Gastrocnemius medialis (tissue), 4 donors: ENCODE data around the gene IL22RA1. TPM values are rescaled to one million over a fixed set of nuclear protein-coding genes. Genes with fewer than 3 reads are reported as not detected.

ENCODE experiments used
- ATAC-seq, 2 donors: fragments of 150-250 bp; one replicate each; pipeline ENCODE4 v1.9.1; 2016
- DNase-seq, 2 donors: peaks; one replicate each; pipeline ENCODE4 v3.0.0-alpha.2; 2019
- H3K27ac ChIP-seq, 4 donors: fragments of 200-600 bp; sonication (generic); 1 replicate in 1 of 4; 2 replicates in 3 of 4; pipeline ENCODE4 v1.5.1; 2016 to 2018; ENCODE audit warnings: mild to moderate bottlenecking in 2 of 4, moderate library complexity in 1 of 4
- H3K27me3 ChIP-seq, 3 donors: fragments of 200-600 bp; sonication (generic) in 2 of 3; 1 replicate in 1 of 3; 2 replicates in 2 of 3; pipeline versions ENCODE4 v1.5.1 to v1.6.0; 2016 to 2019; ENCODE audit warnings: mild to moderate bottlenecking in 1 of 3, moderate library complexity in 1 of 3
- H3K36me3 ChIP-seq, 2 donors: fragments of 200-600 bp; sonication (generic) in 1 of 2; one replicate each; pipeline ENCODE4 v1.5.1; 2017 to 2018
- H3K4me1 ChIP-seq, 2 donors: fragments of 200-600 bp; sonication (generic) in 1 of 2; one replicate each; pipeline ENCODE4 v1.5.1; 2016 to 2017; ENCODE audit warnings: mild to moderate bottlenecking in 2 of 2
- H3K4me3 ChIP-seq, 4 donors: fragments of 200-600 bp; sonication (generic) in 3 of 4; 1 replicate in 1 of 4; 2 replicates in 3 of 4; pipeline ENCODE4 v1.5.1; 2016 to 2019; ENCODE audit warnings: mild to moderate bottlenecking in 2 of 4
- H3K9me3 ChIP-seq, 3 donors: fragments of 200-600 bp; sonication (generic) in 2 of 3; 1 replicate in 1 of 3; 2 replicates in 2 of 3; pipeline ENCODE4 v1.5.1; 2016 to 2019
- CTCF ChIP-seq, 5 experiments: fragments of 450-650 bp in 3 of 5; fragments of 200-600 bp in 2 of 5; sonication (generic) in 2 of 5; IDR thresholded peaks in 4 of 5; conservative IDR thresholded peaks in 1 of 5; 1 replicate in 4 of 5; 2 replicates in 1 of 5; pipeline ENCODE4 v1.5.1; 2016 to 2019; ENCODE audit warnings: antibody characterized with exemption in 5 of 5, mild to moderate bottlenecking in 3 of 5, moderate library complexity in 3 of 5
- POLR2A ChIP-seq, 2 donors: fragments of 450-650 bp; IDR thresholded peaks; one replicate each; pipeline ENCODE4 v1.6.1; 2017; ENCODE audit warnings: antibody characterized with exemption in 2 of 2, mild to moderate bottlenecking in 2 of 2, moderate library complexity in 2 of 2
- in situ Hi-C, 4 donors: fragments of 200-750 bp; cut with MboI; loops; one replicate each; pipeline versions ENCODE4 v1.15.0 to v1.8.0; 2017; ENCODE audit warnings: low sequenced_read_pairs in 4 of 4
- intact Hi-C: fragments of 100-400 bp; cut with DNase I; formaldehyde crosslinking; loops from one replicate; pipeline ENCODE4 v1.15.1; 2023; ENCODE audit warnings: low total_unique reads
- total RNA-seq, 4 donors: library from RNA; depleted of rRNA; stranded (reverse); fragments of >200 nt; gene quantifications; one replicate each; pipeline versions ENCODE4 v1.1.0 to v1.2.3, GENCODE V29; 2016

Gene IL22RA1
- total RNA-seq, 4 donors from 2014 or later: 0.36 TPM; not detected in 3

- Histone ChIP-seq H3K9me3 (no peaks in the 10 kb centered on the region), H3K36me3 (no peaks in the 10 kb centered on the region), H3K27me3 (no peaks in the 10 kb centered on the region), H3K27ac (peak overlapping the region; percentile 93 to 97 (median 96)), H3K4me1 (peaks cover 57 to 67% of the 10 kb centered on the region in 2 donors), H3K4me3 (no peak overlapping the region)
- ATAC-seq (no peak), DNase-seq (no peak)
- in situ Hi-C loops: no loop called here
- intact Hi-C loops: no loop called here
- TF ChIP-seq CTCF (IDR thresholded peaks at IDR 0.05 in 4 of 5, conservative IDR thresholded peaks at IDR 0.05 in 1 of 5): no peak
- no peak for TF ChIP-seq POLR2A (IDR thresholded peaks at IDR 0.05)
Measured at GRCh38 chr1:24103408-24103807, 39.5 kb downstream of the IL22RA1 start.

- ATAC-seq (peak; percentile 61 to 82), DNase-seq (peak; percentile 83 to 96)
- in situ Hi-C loops (no loop called here), intact Hi-C loops (no loop called here)
- TF ChIP-seq CTCF (IDR thresholded peaks at IDR 0.05 in 4 of 5, conservative IDR thresholded peaks at IDR 0.05 in 1 of 5): no peak
- no peak for TF ChIP-seq POLR2A (IDR thresholded peaks at IDR 0.05)
- Histone ChIP-seq H3K36me3 (no peaks in the 10 kb centered on the region), H3K27me3 (no peaks in the 10 kb centered on the region), H3K9me3 (no peaks in the 10 kb centered on the region), H3K27ac (peak overlapping the region; percentile 93 to 97 (median 96)), H3K4me1 (peaks cover 54 to 63% of the 10 kb centered on the region in 2 donors), H3K4me3 (no peak overlapping the region)
Measured at GRCh38 chr1:24102961-24103360, 40.0 kb downstream of the IL22RA1 start.

- ATAC-seq (no peak), DNase-seq (no peak)
- in situ Hi-C loops: no loop called here
- H3K4me1 ChIP-seq: peaks cover 55 to 62% of the 10 kb centered on the region in 2 donors
- H3K27ac ChIP-seq: peak overlapping the region; percentile 93 to 97 (median 96)
- no peaks in the 10 kb centered on the region for H3K36me3 ChIP-seq
- intact Hi-C loops: no loop called here
- no peaks in the 10 kb centered on the region for H3K27me3 ChIP-seq
- TF ChIP-seq POLR2A (IDR thresholded peaks at IDR 0.05) (no peak), CTCF (IDR thresholded peaks at IDR 0.05 in 4 of 5, conservative IDR thresholded peaks at IDR 0.05 in 1 of 5) (no peak)
- H3K4me3 ChIP-seq: no peak overlapping the region
- no peaks in the 10 kb centered on the region for H3K9me3 ChIP-seq
Measured at GRCh38 chr1:24101796-24102586, 40.9 kb downstream of the IL22RA1 start.

GRCh38 chr1:24100945-24101737, 41.8 kb downstream of the IL22RA1 start:
- Histone ChIP-seq H3K4me3 (no peak overlapping the region), H3K36me3 (no peaks in the 10 kb centered on the region), H3K27me3 (no peaks in the 10 kb centered on the region), H3K4me1 (peaks cover 61 to 63% of the 10 kb centered on the region in 2 donors), H3K27ac (peak overlapping the region; percentile 93 to 97 (median 96)), H3K9me3 (no peaks in the 10 kb centered on the region)
- no peak for TF ChIP-seq CTCF (IDR thresholded peaks at IDR 0.05 in 4 of 5, conservative IDR thresholded peaks at IDR 0.05 in 1 of 5)
- TF ChIP-seq POLR2A (IDR thresholded peaks at IDR 0.05): no peak
- DNase-seq (no peak), ATAC-seq (no peak)
- intact Hi-C loops (no loop called here), in situ Hi-C loops (no loop called here)
